ENCODE measurements around the gene ANGPT4.
"Not testable (repeated sequence)": the region's sequence is repeated elsewhere in the genome, so short reads cannot be mapped to it uniquely, and the experiment has no call there.

Gene ANGPT4

GRCh38 chr20:844473-845225 lies 71.5 kb downstream of the ANGPT4 start:
- DNase-seq (ENCODE audit: low spot score), result peak; percentile 83

- DNase-seq (ENCODE audit: low spot score), result no peak
Measured at GRCh38 chr20:843912-844311, 72.2 kb downstream of the ANGPT4 start.

- DNase-seq (ENCODE audit: low spot score), result no peak
Measured at GRCh38 chr20:842547-842940, 73.6 kb downstream of the ANGPT4 start.

GRCh38 chr20:841568-842546 lies 74.3 kb downstream of the ANGPT4 start:
- DNase-seq (ENCODE audit: low spot score), result no peak

- DNase-seq (ENCODE audit: low spot score), result no peak
Measured at GRCh38 chr20:840858-841567, 75.1 kb downstream of the ANGPT4 start.

GRCh38 chr20:840503-840857 lies 75.7 kb downstream of the ANGPT4 start:
- no peak for DNase-seq (ENCODE audit: low spot score)

- no peak for DNase-seq (ENCODE audit: low spot score)
Measured at GRCh38 chr20:839626-840025, 76.5 kb downstream of the ANGPT4 start.

- no peak for DNase-seq (ENCODE audit: low spot score)
Measured at GRCh38 chr20:839015-839414, 77.1 kb downstream of the ANGPT4 start.

- DNase-seq (ENCODE audit: low spot score), result no peak
Measured at GRCh38 chr20:836190-836589, 79.9 kb downstream of the ANGPT4 start.

GRCh38 chr20:835608-836045 lies 80.5 kb downstream of the ANGPT4 start:
- no peak for DNase-seq (ENCODE audit: low spot score)

GRCh38 chr20:834151-834746 lies 81.9 kb downstream of the ANGPT4 start:
- DNase-seq (ENCODE audit: low spot score), result no peak

GRCh38 chr20:833450-834150 lies 82.5 kb downstream of the ANGPT4 start, which contains the start of gene FAM110A:
TSS of gene FAM110A (plus strand) at chr20:833715. CDS start at chr20:844805, 11,090 bp downstream.
- peak; percentile 85 for DNase-seq (ENCODE audit: low spot score)

GRCh38 chr20:833121-833449 lies 83.0 kb downstream of the ANGPT4 start:
- no peak for DNase-seq (ENCODE audit: low spot score)

- no peak for DNase-seq (ENCODE audit: low spot score)
Measured at GRCh38 chr20:831956-832355, 84.2 kb downstream of the ANGPT4 start.

- no peak for DNase-seq (ENCODE audit: low spot score)
Measured at GRCh38 chr20:831251-831650, 84.9 kb downstream of the ANGPT4 start.

GRCh38 chr20:830011-830521 lies 86.1 kb downstream of the ANGPT4 start:
- DNase-seq (ENCODE audit: low spot score), result no peak

GRCh38 chr20:829551-829950 lies 86.6 kb downstream of the ANGPT4 start:
- no peak for DNase-seq (ENCODE audit: low spot score)

GRCh38 chr20:828987-829386 lies 87.1 kb downstream of the ANGPT4 start:
- no peak for DNase-seq (ENCODE audit: low spot score)

GRCh38 chr20:827981-828380 lies 88.2 kb downstream of the ANGPT4 start:
- not testable (repeated sequence) for DNase-seq (ENCODE audit: low spot score)

GRCh38 chr20:826695-827323 lies 89.3 kb downstream of the ANGPT4 start:
- no peak for DNase-seq (ENCODE audit: low spot score)

Data from globus pallidus (tissue), 1 donor.